GM12878 (cell line): ENCODE measurements around the gene CCDC127. TPM values are rescaled to one million over a fixed set of nuclear protein-coding genes. Genes with fewer than 3 reads are reported as not detected.

Source experiments
- ATAC-seq: fragments of 200-7000 bp; cut with Tn5 transposase; 3 replicates; pipeline ENCODE4 v1.9.1; 2020; ENCODE audit warnings: mild to moderate bottlenecking, moderate library complexity
- BruUV-seq: library from RNA; stranded (reverse); fragments of 400-500 nt; replicated peaks from 2 replicates; lab custom pipeline; 2021; lab: Mats Ljungman, UMichigan
- CTCF ChIA-PET: fragments of 300-600 bp; sonication (Branson Sonifier 250); formaldehyde crosslinking; extraction: SDS; loops from one replicate; lab custom pipeline; 2021; ENCODE audit warnings: inconsistent platforms; lab: Yijun Ruan, JAX
- POLR2A ChIA-PET: fragments of 350-600 bp; formaldehyde crosslinking; extraction: SDS; loops from one replicate; lab custom pipeline; 2021; ENCODE audit warnings: inconsistent platforms; lab: Charles Lee
- RAD21 ChIA-PET: fragments of 300-600 bp; sonication (Branson Sonifier 250); formaldehyde crosslinking; loops from one replicate; lab custom pipeline; 2023; ENCODE audit warnings: antibody characterized with exemption; ENCODE audit not compliant: unreplicated experiment; lab: Charles Lee
- SMC1A ChIA-PET: fragments of 300-600 bp; sonication (Branson Sonifier 250); formaldehyde crosslinking; loops from one replicate; lab custom pipeline; 2023; ENCODE audit not compliant: unreplicated experiment, uncharacterized antibody; lab: Charles Lee
- DNase-seq: peaks from one replicate; pipeline ENCODE4 v3.0.0-alpha.2; 2011; ENCODE audit warnings: low read depth, low spot score
- FAIRE-seq: peaks from 3 replicates; lab custom pipeline; 2011; peaks lifted over from hg19 to GRCh38; lab: Jason Lieb, UNC
- H2AFZ ChIP-seq: 2 replicates; pipeline ENCODE4 v1.6.0; 2011; ENCODE audit warnings: low read depth, low read length, control low read depth; ENCODE audit not compliant: control insufficient read depth
- H3K27ac ChIP-seq: 2 replicates; pipeline ENCODE4 v1.5.1; 2011; ENCODE audit warnings: control low read depth; ENCODE audit not compliant: control insufficient read depth, insufficient read depth
- H3K27me3 ChIP-seq, 2 experiments: replicated peaks in 1 of 2; 2 replicates each; pipeline versions ENCODE4 v1.6.0 to v1.6.1; 2011; ENCODE audit warnings: low read length in 1 of 2; ENCODE audit not compliant: control insufficient read depth in 2 of 2, insufficient read depth in 2 of 2
- H3K36me3 ChIP-seq, 2 experiments: 2 replicates each; pipeline ENCODE4 v1.5.1; 2011; ENCODE audit warnings: low read length in 1 of 2; ENCODE audit not compliant: control insufficient read depth in 2 of 2, insufficient read depth in 2 of 2
- H3K4me1 ChIP-seq: 2 replicates; pipeline ENCODE4 v1.6.1; 2011; ENCODE audit warnings: mild to moderate bottlenecking, low read length, moderate library complexity, mixed read lengths; ENCODE audit not compliant: control insufficient read depth, insufficient read depth
- H3K4me2 ChIP-seq: 2 replicates; pipeline ENCODE4 v1.6.0; 2011; ENCODE audit warnings: control low read depth; ENCODE audit not compliant: control insufficient read depth, insufficient read depth
- H3K4me3 ChIP-seq: fragments of 200-600 bp; sonication (generic); 2 replicates; pipeline ENCODE4 v1.5.1; 2016
- H3K79me2 ChIP-seq: 2 replicates; pipeline ENCODE4 v1.6.0; 2011; ENCODE audit warnings: low read length; ENCODE audit not compliant: control insufficient read depth, insufficient read depth
- H3K9ac ChIP-seq: 2 replicates; pipeline ENCODE4 v1.8.0; 2011; ENCODE audit warnings: low read length, control low read depth, mixed read lengths; ENCODE audit not compliant: control insufficient read depth, insufficient read depth
- H3K9me3 ChIP-seq: replicated peaks from 3 replicates; pipeline ENCODE4 v1.5.1; 2011; ENCODE audit warnings: mild to moderate bottlenecking, low read length; ENCODE audit not compliant: control insufficient read depth, insufficient read depth
- H4K20me1 ChIP-seq: 2 replicates; pipeline ENCODE4 v1.6.0; 2011; ENCODE audit not compliant: control insufficient read depth, insufficient read depth
- BHLHE40 ChIP-seq, 2 experiments: fragments of 450-650 bp in 1 of 2; IDR thresholded peaks; 2 replicates each; pipeline ENCODE4 v1.6.1; 2011 to 2017; ENCODE audit warnings: low read depth in 2 of 2, borderline replicate concordance in 1 of 2, improper control_type of control experiment in 1 of 2, low read length in 1 of 2, mild to moderate bottlenecking in 1 of 2
- CBFB ChIP-seq: IDR thresholded peaks from 2 replicates; pipeline ENCODE4 v1.6.1; 2016; ENCODE audit warnings: antibody characterized with exemption, low read depth
- CREM ChIP-seq: IDR thresholded peaks from 2 replicates; pipeline ENCODE4 v1.6.1; 2014; ENCODE audit warnings: antibody characterized with exemption, low read depth
- KLF5 ChIP-seq: fragments of 450-650 bp; IDR thresholded peaks from 2 replicates; pipeline ENCODE4 v1.6.1; 2014; ENCODE audit warnings: mild to moderate bottlenecking; ENCODE audit not compliant: partially characterized antibody
- MTA2 ChIP-seq: fragments of 450-650 bp; IDR thresholded peaks from 2 replicates; pipeline ENCODE4 v1.6.1; 2016; ENCODE audit warnings: low read depth, mild to moderate bottlenecking, moderate library complexity
- NFXL1 ChIP-seq: fragments of 450-650 bp; IDR thresholded peaks from 2 replicates; pipeline ENCODE4 v1.6.1; 2017; ENCODE audit warnings: antibody characterized with exemption, mild to moderate bottlenecking, borderline replicate concordance
- NR2C1 ChIP-seq: fragments of 450-650 bp; IDR thresholded peaks from 2 replicates; pipeline ENCODE4 v1.6.1; 2017; ENCODE audit warnings: antibody characterized with exemption, mild to moderate bottlenecking, moderate library complexity
- POU2F2 ChIP-seq: IDR thresholded peaks from 3 replicates; pipeline ENCODE4 v1.6.1; 2011; ENCODE audit warnings: low read depth, mild to moderate bottlenecking, low read length, borderline replicate concordance
- SUZ12 ChIP-seq: fragments of 200-600 bp; sonication (generic); IDR thresholded peaks from one replicate; pipeline ENCODE4 v1.6.1; 2018; ENCODE audit warnings: antibody characterized with exemption, mild to moderate bottlenecking; ENCODE audit not compliant: unreplicated experiment
- TAF1 ChIP-seq: IDR thresholded peaks from 2 replicates; pipeline ENCODE4 v1.6.1; 2011; ENCODE audit warnings: mild to moderate bottlenecking, low read depth, low read length, borderline replicate concordance
- YY1 ChIP-seq: IDR thresholded peaks from 2 replicates; pipeline ENCODE4 v1.6.1; 2011; ENCODE audit warnings: low read depth, mild to moderate bottlenecking, low read length
- ZBTB4 ChIP-seq: fragments of 450-650 bp; formaldehyde crosslinking; IDR thresholded peaks from 2 replicates; pipeline ENCODE4 v1.4.0; 2022; ENCODE audit warnings: mild to moderate bottlenecking, moderate library complexity
- ZZZ3 ChIP-seq: IDR thresholded peaks from 2 replicates; pipeline ENCODE4 v1.6.1; 2011; ENCODE audit warnings: low read depth; ENCODE audit not compliant: control insufficient read depth, insufficient read length
- WGBS: methylation state at CpG from one replicate; pipeline ENCODE4 v1.1.6; 2016; ENCODE audit warnings: low lambda C conversion rate; ENCODE audit not compliant: insufficient replicate concordance, insufficient coverage; ENCODE audit errors: missing lambda C conversion rate; 5-methylcytosine and 5-hydroxymethylcytosine counted together
- in situ Hi-C: fragments of 300-500 bp; cut with MboI; formaldehyde crosslinking; loops from 9 replicates; pipeline ENCODE4 v1.14.3; 2018; ENCODE audit warnings: mixed read lengths
- intact Hi-C: fragments of 100-400 bp; cut with micrococcal nuclease; formaldehyde crosslinking; loops from one replicate; pipeline ENCODE4 v1.14.2; 2022; ENCODE audit not compliant: unreplicated experiment
- polyA plus RNA-seq, 11 experiments: library from polyadenylated mRNA; depleted of rRNA in 4 of 11; unstranded in 6 of 11; stranded (reverse) in 5 of 11; fragments of >200 nt; fragmentation: Nextera tagmentation in 4 of 11; fragmentation: Illumina TruSeq in 1 of 11; extraction: Ambion mirVana in 4 of 11; extraction: Trizol in 1 of 11; gene quantifications; 1 replicate in 1 of 11; 2 replicates in 10 of 11; pipeline versions ENCODE4 v1.2.1 to v1.2.3, GENCODE V29; 2011 to 2016; ENCODE audit warnings: inconsistent platforms in 2 of 11, missing spikeins in 2 of 11, low read depth in 1 of 11
- total RNA-seq, 4 experiments: library from RNA; depleted of rRNA in 3 of 4; stranded (reverse); fragments of >200 nt in 3 of 4; fragmentation: Illumina TruSeq in 1 of 4; extraction: Trizol in 1 of 4; gene quantifications; 2 replicates each; pipeline versions ENCODE4 v1.2.1 to v1.2.3, GENCODE V29; 2013 to 2021

Gene CCDC127
- total and polyA plus RNA-seq, 10 of the 15 experiments (the other 5 are each of a cell fraction or from before 2014, with no cell fraction given): 1.9 to 6.9 (median 2.9) TPM

- no peak overlapping the region for H3K4me2 ChIP-seq
- H3K9me3 ChIP-seq: no peaks in the 10 kb centered on the region
- POLR2A ChIA-PET: no interaction called here
- FAIRE-seq (no peak), DNase-seq (no peak), ATAC-seq (no peak)
- H3K27me3 ChIP-seq: no peaks in the 10 kb centered on the region
- CTCF ChIA-PET: interaction anchor here (0.6 kb wide), 1 partner anchor 701 kb away, joined by 3 read pairs; no protein-coding TSS in a partner anchor
- RAD21 ChIA-PET: no interaction called here
- no peaks in the 10 kb centered on the region for H3K4me1 ChIP-seq
- H2AFZ ChIP-seq: no peak overlapping the region
- in situ Hi-C loops: no loop called here
- H3K27ac ChIP-seq: no peak overlapping the region
- no TSS peak for BruUV-seq
- intact Hi-C loops: no loop called here
- TF ChIP-seq CREM: no peak
- no peak for TF ChIP-seq KLF5
- no peak for TF ChIP-seq TAF1
- no peak for TF ChIP-seq SUZ12
- TF ChIP-seq YY1: no peak
- no peak for TF ChIP-seq POU2F2
- TF ChIP-seq NFXL1: no peak
- TF ChIP-seq BHLHE40 (IDR thresholded peaks at IDR 0.05; ENCODE audit: borderline replicate concordance in 1 of 2, low read depth in 2 of 2, low read length in 1 of 2): no peak
- no peak for TF ChIP-seq CBFB
- no peak for TF ChIP-seq MTA2
- TF ChIP-seq ZBTB4 (CRISPR knock-in tag): no peak
- no peak for TF ChIP-seq NR2C1
- TF ChIP-seq ZZZ3: no peak
- SMC1A ChIA-PET: no interaction called here
- H3K9ac ChIP-seq: no peak overlapping the region
- no peak overlapping the region for H3K4me3 ChIP-seq
- H4K20me1 ChIP-seq: no peaks in the 10 kb centered on the region; the same call in 1 of the 2 replicates
- no peaks in the 10 kb centered on the region for H3K79me2 ChIP-seq
- WGBS: 41% methylated on average over 4 of the region's 4 CpGs
- H3K36me3 ChIP-seq: peaks cover 6 to 8% of the 10 kb centered on the region in 2 experiments; a peak in 3 of 4 replicates
These were observed 17.0 kb downstream of the CCDC127 start for GRCh38 chr5:200985-201384.
